ENCODE results near the gene PCIF1. TPM values are rescaled to one million over a fixed set of nuclear protein-coding genes. Genes with fewer than 3 reads are reported as not detected.
"Not testable (repeated sequence)": the region's sequence is repeated elsewhere in the genome, so short reads cannot be mapped to it uniquely, and the experiment has no call there.

Gene PCIF1
- total RNA-seq, 1 experiment from 2014 or later = 5.2 TPM

GRCh38 chr20:45967551-45968080 lies 33.1 kb downstream of the PCIF1 start:
- DNase-seq (ENCODE audit: low spot score) = no peak

GRCh38 chr20:45968081-45968671 lies 33.7 kb downstream of the PCIF1 start:
- no peak for DNase-seq (ENCODE audit: low spot score)

GRCh38 chr20:45968801-45969711 lies 34.6 kb downstream of the PCIF1 start:
- DNase-seq (ENCODE audit: low spot score) = no peak

DNA sequence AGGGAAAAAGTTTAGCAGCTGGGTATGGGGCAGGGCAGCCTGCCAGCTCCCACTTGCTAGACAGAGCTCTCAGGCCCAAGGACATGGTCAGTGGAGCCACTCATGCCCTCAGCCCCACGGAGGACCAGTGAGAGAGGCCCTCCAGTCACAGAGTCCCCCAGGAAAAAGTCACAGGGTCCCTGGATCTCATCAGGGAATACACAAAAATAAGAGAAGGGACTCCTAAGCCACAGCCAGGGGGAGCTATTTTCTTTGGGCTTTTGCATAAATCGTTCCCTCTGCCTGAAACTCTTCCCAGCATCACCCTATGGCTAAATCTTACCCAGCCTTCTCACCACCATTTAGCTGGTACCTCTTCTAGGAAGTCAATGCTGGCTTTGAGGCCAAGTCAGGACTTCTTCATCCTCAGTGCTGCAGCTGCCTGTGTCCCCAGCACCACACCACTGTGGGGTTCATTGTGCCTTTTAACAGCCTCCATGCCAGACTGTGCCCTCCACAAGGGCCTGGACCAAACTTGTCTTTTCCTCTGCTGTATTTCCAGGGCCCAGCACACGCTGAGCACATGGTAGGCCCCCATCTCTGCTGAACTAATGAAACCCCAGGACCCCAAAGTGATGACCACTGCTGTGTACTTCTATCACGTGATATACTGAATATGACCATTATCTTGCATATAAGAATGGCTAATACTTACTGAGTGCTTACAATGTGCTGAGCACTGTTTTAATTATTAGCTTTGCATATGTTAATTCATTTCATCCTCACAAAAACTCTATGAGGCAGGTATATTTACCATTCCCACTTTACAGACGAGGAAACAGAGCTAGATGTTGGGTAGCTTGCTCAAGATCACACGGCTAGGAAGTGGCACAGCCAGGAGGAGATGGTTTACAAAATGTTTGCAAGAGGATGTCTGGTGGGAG lies 35.5 kb downstream of the PCIF1 start:
- DNase-seq (ENCODE audit: low spot score) = no peak

DNA sequence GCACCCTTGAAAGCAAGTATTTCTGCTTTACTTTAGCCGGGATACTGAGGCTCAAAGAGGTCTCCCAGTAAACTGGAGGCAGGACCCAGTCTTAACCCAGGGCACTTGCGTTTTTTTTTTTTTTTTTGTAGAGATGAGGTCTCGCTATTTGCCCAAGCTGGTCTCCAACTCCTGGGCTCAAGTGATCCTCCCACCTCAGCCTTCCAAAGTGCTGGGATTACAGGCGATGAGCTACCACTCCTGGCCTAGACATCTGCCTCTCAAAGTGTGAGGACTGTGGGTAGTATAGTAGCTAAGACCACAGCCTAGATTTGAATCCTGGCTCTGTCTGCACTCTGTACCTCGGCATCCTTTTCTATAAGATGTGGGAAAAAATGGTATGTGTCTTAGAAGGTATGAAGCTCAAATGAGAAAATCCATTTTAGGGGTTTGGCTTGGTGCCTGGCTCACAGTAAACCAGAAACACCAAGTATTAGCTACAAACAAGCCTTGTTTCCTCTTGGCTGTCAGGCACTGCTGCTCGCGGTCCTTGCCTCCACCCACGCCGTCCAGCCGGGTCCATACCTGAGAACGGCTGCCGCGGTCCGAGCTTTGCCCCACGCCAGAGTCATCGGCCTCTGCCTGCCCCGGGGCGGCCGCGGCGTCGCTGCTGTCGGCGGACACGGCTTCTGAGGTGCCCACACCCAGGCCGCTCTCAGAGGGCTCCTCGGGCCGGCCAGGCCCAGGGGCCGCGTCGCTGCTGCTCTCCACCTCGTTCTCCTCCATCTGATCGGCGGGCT lies 36.4 kb downstream of the PCIF1 start:
- no peak for DNase-seq (ENCODE audit: low spot score)

- no peak for DNase-seq (ENCODE audit: low spot score)
These were observed 36.9 kb downstream of the PCIF1 start for GRCh38 chr20:45971425-45971674.

- peak; percentile 87 for DNase-seq (ENCODE audit: low spot score)
These were observed 37.4 kb downstream of the PCIF1 start, which contains the start of gene ZNF335 for GRCh38 chr20:45971675-45972499. TSS of gene ZNF335 (minus strand) at chr20:45972203. CDS start at chr20:45971410, 793 bp downstream.

GRCh38 chr20:45972500-45973183 lies 38.2 kb downstream of the PCIF1 start:
- peak; percentile 87 for DNase-seq (ENCODE audit: low spot score)

DNA sequence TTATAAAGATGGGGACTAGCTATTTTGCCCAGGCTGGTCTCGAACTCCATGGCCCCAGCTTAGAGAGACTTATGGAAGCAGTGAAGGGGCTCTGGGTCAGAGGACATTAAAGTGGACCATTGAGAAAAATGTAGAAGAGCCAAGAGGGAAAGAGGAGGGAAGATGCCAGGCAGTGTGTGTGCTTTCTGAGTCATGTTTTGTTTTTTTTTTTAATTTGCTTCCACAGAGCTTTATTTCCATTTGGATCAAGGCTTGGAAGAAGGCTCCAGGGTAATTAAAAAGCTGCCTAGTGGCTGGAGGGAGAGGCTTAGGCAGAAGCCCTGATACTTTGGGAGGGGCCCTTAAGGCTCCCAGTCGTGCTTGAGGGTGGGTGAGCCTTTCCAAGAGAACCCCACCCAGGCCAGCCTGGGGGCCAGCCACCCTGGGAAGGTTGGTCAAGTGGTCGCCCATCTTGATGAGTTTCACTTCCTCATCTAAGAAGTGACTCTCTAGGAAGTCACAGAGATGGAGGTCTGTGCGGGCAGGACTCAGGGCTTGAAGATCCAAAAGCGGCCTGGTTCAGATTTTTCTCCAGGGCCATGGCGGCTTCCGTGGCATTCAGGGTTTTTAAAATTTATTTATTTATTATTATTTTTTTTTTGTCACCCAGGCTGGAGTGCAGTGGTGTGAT lies 40.5 kb downstream of the PCIF1 start:
- no peak for DNase-seq (ENCODE audit: low spot score)

GRCh38 chr20:45975686-45976085 lies 41.2 kb downstream of the PCIF1 start:
- DNase-seq (ENCODE audit: low spot score) = no peak

DNA sequence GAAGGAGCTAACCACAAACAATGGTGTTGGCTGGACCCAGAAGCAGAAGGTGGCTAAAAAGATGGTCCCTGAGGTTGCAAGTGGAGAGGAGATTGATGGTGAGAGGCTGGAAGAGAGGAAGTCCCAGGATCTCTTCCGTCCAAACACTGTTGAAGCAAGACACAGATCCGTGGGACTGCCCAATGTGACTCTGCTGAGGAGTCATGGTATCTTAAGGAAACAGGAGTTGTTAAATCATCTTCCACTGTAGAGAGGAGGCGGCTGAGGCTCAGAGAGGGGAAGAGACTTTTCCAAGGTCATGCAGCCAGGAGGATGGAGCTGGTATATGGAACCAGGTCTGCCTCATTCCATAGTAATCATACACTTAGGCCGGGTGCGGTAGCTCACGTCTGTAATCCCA lies 41.6 kb downstream of the PCIF1 start:
- DNase-seq (ENCODE audit: low spot score) = no peak

- DNase-seq (ENCODE audit: low spot score) = no peak
These were observed 46.8 kb downstream of the PCIF1 start for GRCh38 chr20:45981261-45981660.

GRCh38 chr20:45983279-45983743 lies 48.8 kb downstream of the PCIF1 start:
- no peak for DNase-seq (ENCODE audit: low spot score)

DNA sequence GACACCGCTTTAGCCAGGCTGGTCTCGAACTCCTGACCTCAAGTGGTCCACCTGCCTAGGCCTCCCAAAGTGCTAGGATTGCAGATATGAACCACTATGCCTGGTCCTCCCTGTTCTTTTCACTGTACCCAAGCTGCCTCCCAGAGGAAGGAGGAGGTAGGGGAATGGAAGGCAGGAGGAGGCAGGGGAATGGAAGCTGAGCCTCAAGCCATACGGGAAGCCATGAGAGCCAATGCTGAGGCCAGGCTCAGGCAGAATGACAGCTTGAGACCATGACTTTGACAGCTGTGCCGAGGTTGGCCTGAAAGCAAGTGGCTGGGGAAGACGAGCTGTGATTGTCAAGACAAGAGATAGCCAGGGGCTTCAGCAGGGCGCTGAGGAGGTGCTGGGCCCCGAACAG lies 51.1 kb downstream of the PCIF1 start:
- no peak for DNase-seq (ENCODE audit: low spot score)

DNA sequence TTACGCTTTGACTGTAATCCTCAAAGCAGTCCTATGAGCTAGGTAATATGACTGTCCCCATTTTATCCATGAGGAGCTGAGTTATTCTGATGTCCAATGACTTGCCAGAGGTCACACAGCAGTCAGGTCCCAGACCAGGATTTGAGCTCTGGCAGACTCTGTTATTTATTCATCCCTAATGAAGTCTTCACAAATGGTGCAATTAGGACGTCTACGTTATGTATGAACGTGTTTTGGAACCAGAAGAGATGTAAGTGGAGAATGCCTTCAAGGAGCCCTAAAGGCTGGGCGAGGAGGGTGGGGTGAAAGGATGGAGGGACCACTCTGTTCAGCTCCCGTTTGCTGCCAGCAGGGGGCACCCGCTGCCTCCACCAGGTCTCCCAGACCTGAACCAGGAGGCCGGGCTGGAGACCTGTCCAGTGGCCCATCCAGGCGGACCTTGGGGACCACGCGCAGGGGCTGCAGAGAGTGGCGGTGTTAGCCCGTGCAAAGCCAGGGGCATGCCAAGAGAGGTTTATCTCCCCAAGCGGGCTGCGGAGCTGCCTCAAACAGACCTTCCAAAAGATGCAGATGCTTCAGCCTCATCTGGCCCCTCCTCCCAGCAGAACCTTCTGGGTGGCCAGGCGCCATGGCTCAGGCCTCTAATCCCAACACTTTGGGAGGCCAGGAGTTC lies 52.8 kb downstream of the PCIF1 start:
- peak; percentile 56 for DNase-seq (ENCODE audit: low spot score)

DNA sequence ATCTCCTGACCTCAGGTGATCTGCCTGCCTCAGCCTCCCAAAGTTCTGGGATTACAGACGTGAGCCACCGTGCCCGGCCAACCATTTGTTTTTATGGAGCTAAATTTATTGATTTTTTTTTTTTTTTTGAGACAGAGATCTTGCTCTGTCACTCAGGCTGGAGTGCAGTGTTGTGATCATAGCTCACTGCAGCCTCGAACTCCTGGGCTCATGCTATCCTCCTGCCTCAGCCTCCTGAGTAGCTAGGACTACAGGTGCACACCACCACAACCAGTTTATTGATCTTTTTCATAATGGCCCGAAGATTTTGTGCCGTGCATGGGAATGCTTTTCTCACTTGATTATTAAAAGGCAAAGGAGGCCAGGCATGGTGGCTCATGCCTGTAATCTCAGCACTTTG lies 54.3 kb downstream of the PCIF1 start:
- not testable (repeated sequence) for DNase-seq (ENCODE audit: low spot score)

DNA sequence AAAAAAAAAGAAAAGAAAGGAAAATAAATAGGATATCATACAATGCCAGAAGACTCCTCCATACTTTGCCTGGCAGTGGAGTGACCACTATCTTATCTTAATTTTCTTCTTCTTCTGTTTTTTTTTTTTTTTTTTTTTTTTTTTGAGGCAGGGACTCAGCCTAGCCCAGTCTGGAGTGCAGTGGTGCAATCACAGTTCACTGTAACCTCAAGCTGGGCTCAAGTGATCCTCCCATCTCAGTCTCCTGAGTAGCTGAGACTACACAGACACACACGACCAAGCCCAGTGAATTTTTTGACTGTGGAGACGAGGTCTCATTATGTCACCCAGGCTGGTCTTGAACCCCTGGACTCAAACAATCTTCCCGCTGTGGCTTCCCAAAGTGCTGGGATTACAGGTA lies 57.1 kb downstream of the PCIF1 start:
- DNase-seq (ENCODE audit: low spot score) = no peak

- DNase-seq (ENCODE audit: low spot score) = peak; percentile 78
These were observed 58.9 kb downstream of the PCIF1 start for GRCh38 chr20:45993197-45993951.

All from H4 (cell line).